HepG2 (cell line): ENCODE measurements around the gene AHRR. TPM values are rescaled to one million over a fixed set of nuclear protein-coding genes. Genes with fewer than 3 reads are reported as not detected.

Source experiments
- CENPT ChIP-seq: sonication (generic); formaldehyde crosslinking; IDR thresholded peaks from 2 replicates; pipeline ENCODE4 v1.8.0; 2022; ENCODE audit warnings: low read depth, mild to moderate bottlenecking, moderate library complexity, missing genetic modification reagents
- CHD2 ChIP-seq: IDR thresholded peaks from 2 replicates; pipeline ENCODE4 v1.6.1; 2011; ENCODE audit warnings: low read depth, low read length, improper control_type of control experiment
- GTF2F1 ChIP-seq: fragments of 150-350 bp; IDR thresholded peaks from 2 replicates; pipeline ENCODE4 v1.6.1; 2014; ENCODE audit warnings: low read length
- GZF1 ChIP-seq: sonication (generic); formaldehyde crosslinking; IDR thresholded peaks from 2 replicates; pipeline ENCODE4 v1.5.1; 2020; ENCODE audit warnings: mild to moderate bottlenecking, missing genetic modification reagents
- HNF4A ChIP-seq: sonication (generic); formaldehyde crosslinking; IDR thresholded peaks from 2 replicates; pipeline ENCODE4 v1.4.0; 2020; ENCODE audit warnings: missing genetic modification reagents
- KDM5B ChIP-seq: sonication (generic); formaldehyde crosslinking; IDR thresholded peaks from 2 replicates; pipeline ENCODE4 v1.4.0; 2020; ENCODE audit warnings: missing genetic modification reagents, mild to moderate bottlenecking, borderline replicate concordance
- NCOA1 ChIP-seq: sonication (generic); formaldehyde crosslinking; IDR thresholded peaks from 2 replicates; pipeline ENCODE4 v1.9.0; 2021; ENCODE audit warnings: missing genetic modification reagents
- NKX3-1 ChIP-seq: sonication (generic); formaldehyde crosslinking; IDR thresholded peaks from 2 replicates; pipeline ENCODE4 v1.5.0; 2020; ENCODE audit warnings: missing genetic modification reagents
- NONO ChIP-seq, 2 experiments: fragments of 450-650 bp in 1 of 2; sonication (generic) in 1 of 2; formaldehyde crosslinking in 1 of 2; IDR thresholded peaks in 1 of 2; conservative IDR thresholded peaks in 1 of 2; 2 replicates each; pipeline versions ENCODE4 v1.6.1 to v1.8.0; 2017 to 2022; ENCODE audit warnings: mild to moderate bottlenecking in 1 of 2, missing genetic modification reagents in 1 of 2, moderate library complexity in 1 of 2
- SAP130 ChIP-seq: IDR thresholded peaks from 2 replicates; pipeline ENCODE4 v1.6.1; 2016; ENCODE audit warnings: low read depth
- SKI ChIP-seq: fragments of 450-650 bp; IDR thresholded peaks from one replicate; pipeline ENCODE4 v1.6.1; 2018; ENCODE audit warnings: mild to moderate bottlenecking; ENCODE audit not compliant: partially characterized antibody
- YY1 ChIP-seq: IDR thresholded peaks from 2 replicates; pipeline ENCODE4 v1.6.1; 2011; ENCODE audit warnings: low read length, low read depth, moderate library complexity, mild to moderate bottlenecking; ENCODE audit not compliant: insufficient read depth, insufficient replicate concordance
- ZBTB7B ChIP-seq: sonication (generic); formaldehyde crosslinking; IDR thresholded peaks from 2 replicates; pipeline ENCODE4 v1.4.0; 2020; ENCODE audit warnings: missing genetic modification reagents
- ZNF235 ChIP-seq: sonication (generic); formaldehyde crosslinking; IDR thresholded peaks from 2 replicates; pipeline ENCODE4 v1.8.1; 2023; ENCODE audit warnings: mild to moderate bottlenecking, missing genetic modification reagents, borderline replicate concordance
- ZNF260 ChIP-seq: sonication (generic); formaldehyde crosslinking; IDR thresholded peaks from 2 replicates; pipeline ENCODE4 v1.4.0; 2020; ENCODE audit warnings: missing genetic modification reagents, low read depth, mild to moderate bottlenecking, borderline replicate concordance
- ZNF703 ChIP-seq: sonication (generic); formaldehyde crosslinking; IDR thresholded peaks from 2 replicates; pipeline ENCODE4 v1.5.1; 2020; ENCODE audit warnings: missing genetic modification reagents, mild to moderate bottlenecking, moderate library complexity, borderline replicate concordance
- ZNF782 ChIP-seq: sonication (generic); formaldehyde crosslinking; IDR thresholded peaks from 2 replicates; pipeline ENCODE4 v1.4.0; 2020; ENCODE audit warnings: missing genetic modification reagents, mild to moderate bottlenecking, borderline replicate concordance
- ZNF891 ChIP-seq: sonication (generic); formaldehyde crosslinking; IDR thresholded peaks from 2 replicates; pipeline ENCODE4 v1.5.0; 2020; ENCODE audit warnings: mild to moderate bottlenecking, missing genetic modification reagents
- polyA plus RNA-seq, 8 experiments: library from polyadenylated mRNA; depleted of rRNA in 3 of 8; stranded (reverse) in 7 of 8; unstranded in 1 of 8; fragments of >200 nt; fragmentation: Illumina TruSeq in 4 of 8; extraction: Trizol in 4 of 8; gene quantifications; 2 replicates each; pipeline versions ENCODE4 v1.2.1 to v1.2.3, GENCODE V29; 2011 to 2016; ENCODE audit warnings: low read depth in 4 of 8, missing spikeins in 1 of 8, mixed read lengths in 1 of 8; ENCODE audit not compliant: insufficient read depth in 1 of 8
- total RNA-seq, 5 experiments: library from RNA; depleted of rRNA; stranded (reverse); fragments of >200 nt; fragmentation: Illumina TruSeq; extraction: Trizol; gene quantifications; 2 replicates each; pipeline ENCODE4 v1.2.3, GENCODE V29; 2016; ENCODE audit warnings: low read depth in 1 of 5
- TF ChIP-seq, protein P1 (sequence below): IDR thresholded peaks from 2 replicates; pipeline ENCODE4 v1.6.1; 2016; ENCODE audit warnings: missing compliant biosample characterization, missing genetic modification reagents, borderline replicate concordance
- TF ChIP-seq, protein P2 (sequence below), 2 experiments: sonication (generic) in 1 of 2; formaldehyde crosslinking in 1 of 2; IDR thresholded peaks; 2 replicates each; pipeline versions ENCODE4 v1.5.1 to v1.6.1; 2011 to 2020; ENCODE audit warnings: borderline replicate concordance in 1 of 2, low read depth in 1 of 2, low read length in 1 of 2, mild to moderate bottlenecking in 1 of 2, missing genetic modification reagents in 1 of 2, moderate library complexity in 1 of 2
- TF ChIP-seq, protein P3 (sequence below): sonication (generic); formaldehyde crosslinking; IDR thresholded peaks from 2 replicates; pipeline ENCODE4 v1.8.0; 2022; ENCODE audit warnings: missing genetic modification reagents, mild to moderate bottlenecking, borderline replicate concordance
- TF ChIP-seq, protein P4 (sequence below): sonication (generic); formaldehyde crosslinking; IDR thresholded peaks from 2 replicates; pipeline ENCODE4 v1.4.0; 2020; ENCODE audit warnings: missing genetic modification reagents, mild to moderate bottlenecking, borderline replicate concordance

Gene AHRR
- total and polyA plus RNA-seq, 2 of the 13 experiments (the other 11 are each of a cell fraction or from before 2014, with no cell fraction given): 0.28 to 0.35 TPM

DNA sequence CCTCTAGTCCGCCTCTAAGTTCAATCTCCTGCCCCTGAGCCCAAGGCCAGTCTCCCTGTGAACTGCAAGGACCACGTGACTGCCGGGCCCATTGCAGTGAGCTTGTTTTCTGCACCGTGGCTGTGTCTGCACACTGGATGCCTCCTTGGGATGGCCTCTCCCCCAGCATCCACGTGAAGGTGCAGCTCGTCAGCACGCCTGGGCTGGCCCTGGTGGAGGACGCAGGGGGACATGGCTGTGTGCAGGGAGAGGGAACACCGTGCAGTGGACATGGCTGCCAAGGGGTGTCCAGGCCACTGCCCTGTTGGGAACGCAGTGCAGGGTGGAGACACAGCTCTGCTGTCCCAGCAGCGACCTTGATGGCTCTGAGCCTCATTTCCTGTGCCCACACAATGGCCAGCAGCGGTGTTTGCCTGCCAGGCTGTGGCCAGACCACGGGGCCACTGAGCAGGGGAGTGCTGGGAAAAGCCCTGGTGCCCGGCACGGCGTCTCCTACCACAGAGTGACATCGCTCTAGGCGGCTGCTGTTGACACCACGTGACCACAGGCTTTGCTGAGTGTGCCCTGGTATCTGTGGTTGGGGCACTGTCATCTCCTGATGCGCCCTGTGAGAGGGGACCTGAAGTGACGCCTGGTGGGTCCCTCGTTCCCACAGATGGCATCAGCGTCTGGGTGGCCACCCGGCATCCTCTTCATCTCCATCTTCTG lies 94.6 kb downstream of the AHRR start (continued):
- TF ChIP-seq, protein P1, sequence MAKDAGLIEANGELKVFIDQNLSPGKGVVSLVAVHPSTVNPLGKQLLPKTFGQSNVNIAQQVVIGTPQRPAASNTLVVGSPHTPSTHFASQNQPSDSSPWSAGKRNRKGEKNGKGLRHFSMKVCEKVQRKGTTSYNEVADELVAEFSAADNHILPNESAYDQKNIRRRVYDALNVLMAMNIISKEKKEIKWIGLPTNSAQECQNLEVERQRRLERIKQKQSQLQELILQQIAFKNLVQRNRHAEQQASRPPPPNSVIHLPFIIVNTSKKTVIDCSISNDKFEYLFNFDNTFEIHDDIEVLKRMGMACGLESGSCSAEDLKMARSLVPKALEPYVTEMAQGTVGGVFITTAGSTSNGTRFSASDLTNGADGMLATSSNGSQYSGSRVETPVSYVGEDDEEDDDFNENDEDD (CRISPR knock-in tag): no peak
- no peak for TF ChIP-seq NKX3-1
- TF ChIP-seq ZNF703 (CRISPR knock-in tag): no peak
- peak; percentile 47 for TF ChIP-seq HNF4A (CRISPR knock-in tag)
- no peak for TF ChIP-seq GZF1 (CRISPR knock-in tag)
- TF ChIP-seq SAP130 (CRISPR knock-in tag): 0 out of 2 replicates have a peak, but pooled peaks have one; percentile 16
- TF ChIP-seq CHD2: no peak
- TF ChIP-seq ZNF891: peak; percentile 24; the same call in 1 of the 2 replicates
- TF ChIP-seq SKI: no peak
- TF ChIP-seq CENPT (CRISPR knock-in tag): no peak
- no peak for TF ChIP-seq NONO (IDR thresholded peaks at IDR 0.05)
- TF ChIP-seq NONO (CRISPR knock-in tag; conservative IDR thresholded peaks at IDR 0.05): no peak
- TF ChIP-seq NCOA1 (CRISPR knock-in tag): no peak
- TF ChIP-seq, protein P2, sequence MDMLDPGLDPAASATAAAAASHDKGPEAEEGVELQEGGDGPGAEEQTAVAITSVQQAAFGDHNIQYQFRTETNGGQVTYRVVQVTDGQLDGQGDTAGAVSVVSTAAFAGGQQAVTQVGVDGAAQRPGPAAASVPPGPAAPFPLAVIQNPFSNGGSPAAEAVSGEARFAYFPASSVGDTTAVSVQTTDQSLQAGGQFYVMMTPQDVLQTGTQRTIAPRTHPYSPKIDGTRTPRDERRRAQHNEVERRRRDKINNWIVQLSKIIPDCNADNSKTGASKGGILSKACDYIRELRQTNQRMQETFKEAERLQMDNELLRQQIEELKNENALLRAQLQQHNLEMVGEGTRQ (IDR thresholded peaks at IDR 0.05; ENCODE audit: low read depth, low read length): peak; percentile 45
- TF ChIP-seq, protein P2 (CRISPR knock-in tag; IDR thresholded peaks at IDR 0.05; ENCODE audit: borderline replicate concordance): peak; percentile 81; the same call in 1 of the 2 replicates
- no peak for TF ChIP-seq KDM5B (CRISPR knock-in tag)
- TF ChIP-seq, protein P3, sequence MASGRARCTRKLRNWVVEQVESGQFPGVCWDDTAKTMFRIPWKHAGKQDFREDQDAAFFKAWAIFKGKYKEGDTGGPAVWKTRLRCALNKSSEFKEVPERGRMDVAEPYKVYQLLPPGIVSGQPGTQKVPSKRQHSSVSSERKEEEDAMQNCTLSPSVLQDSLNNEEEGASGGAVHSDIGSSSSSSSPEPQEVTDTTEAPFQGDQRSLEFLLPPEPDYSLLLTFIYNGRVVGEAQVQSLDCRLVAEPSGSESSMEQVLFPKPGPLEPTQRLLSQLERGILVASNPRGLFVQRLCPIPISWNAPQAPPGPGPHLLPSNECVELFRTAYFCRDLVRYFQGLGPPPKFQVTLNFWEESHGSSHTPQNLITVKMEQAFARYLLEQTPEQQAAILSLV (CRISPR knock-in tag): no peak
- no peak for TF ChIP-seq GTF2F1
- TF ChIP-seq, protein P4, sequence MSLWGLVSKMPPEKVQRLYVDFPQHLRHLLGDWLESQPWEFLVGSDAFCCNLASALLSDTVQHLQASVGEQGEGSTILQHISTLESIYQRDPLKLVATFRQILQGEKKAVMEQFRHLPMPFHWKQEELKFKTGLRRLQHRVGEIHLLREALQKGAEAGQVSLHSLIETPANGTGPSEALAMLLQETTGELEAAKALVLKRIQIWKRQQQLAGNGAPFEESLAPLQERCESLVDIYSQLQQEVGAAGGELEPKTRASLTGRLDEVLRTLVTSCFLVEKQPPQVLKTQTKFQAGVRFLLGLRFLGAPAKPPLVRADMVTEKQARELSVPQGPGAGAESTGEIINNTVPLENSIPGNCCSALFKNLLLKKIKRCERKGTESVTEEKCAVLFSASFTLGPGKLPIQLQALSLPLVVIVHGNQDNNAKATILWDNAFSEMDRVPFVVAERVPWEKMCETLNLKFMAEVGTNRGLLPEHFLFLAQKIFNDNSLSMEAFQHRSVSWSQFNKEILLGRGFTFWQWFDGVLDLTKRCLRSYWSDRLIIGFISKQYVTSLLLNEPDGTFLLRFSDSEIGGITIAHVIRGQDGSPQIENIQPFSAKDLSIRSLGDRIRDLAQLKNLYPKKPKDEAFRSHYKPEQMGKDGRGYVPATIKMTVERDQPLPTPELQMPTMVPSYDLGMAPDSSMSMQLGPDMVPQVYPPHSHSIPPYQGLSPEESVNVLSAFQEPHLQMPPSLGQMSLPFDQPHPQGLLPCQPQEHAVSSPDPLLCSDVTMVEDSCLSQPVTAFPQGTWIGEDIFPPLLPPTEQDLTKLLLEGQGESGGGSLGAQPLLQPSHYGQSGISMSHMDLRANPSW (CRISPR knock-in tag): no peak
- TF ChIP-seq YY1: no peak
- TF ChIP-seq ZNF782 (CRISPR knock-in tag): no peak
- no peak for TF ChIP-seq ZBTB7B (CRISPR knock-in tag)
- TF ChIP-seq ZNF235 (CRISPR knock-in tag): 0 out of 2 replicates have a peak, but pooled peaks have one; percentile 4
- no peak for TF ChIP-seq ZNF260
